Fibroblast of lung (primary cell): ENCODE results near the gene TRAPPC8. TPM values are rescaled to one million over a fixed set of nuclear protein-coding genes. Genes with fewer than 3 reads are reported as not detected.

Experiments used
- DNase-seq, 2 donors: peaks; one replicate each; pipeline versions ENCODE4 v3.0.0 to v3.0.0-alpha.2; 2010; ENCODE audit warnings: low read depth in 2 of 2
- H2AFZ ChIP-seq: 2 replicates; pipeline ENCODE4 v1.5.1; 2012; ENCODE audit warnings: low read length, control low read depth, inconsistent platforms
- H3K27ac ChIP-seq: 2 replicates; pipeline ENCODE4 v1.5.1; 2011; ENCODE audit warnings: low read length, control low read depth; ENCODE audit not compliant: insufficient read depth
- H3K27me3 ChIP-seq: 2 replicates; pipeline ENCODE4 v1.5.1; 2011; ENCODE audit warnings: mild to moderate bottlenecking, low read length; ENCODE audit not compliant: control insufficient read depth, insufficient read depth
- H3K36me3 ChIP-seq: 2 replicates; pipeline ENCODE4 v1.5.1; 2011; ENCODE audit warnings: low read length; ENCODE audit not compliant: control insufficient read depth, insufficient read depth
- H3K4me1 ChIP-seq: 2 replicates; pipeline ENCODE4 v1.5.1; 2011; ENCODE audit warnings: low read length; ENCODE audit not compliant: control insufficient read depth, insufficient read depth; ENCODE audit errors: extremely low read depth
- H3K4me2 ChIP-seq: 2 replicates; pipeline ENCODE4 v1.5.1; 2011; ENCODE audit warnings: low read length, control low read depth; ENCODE audit not compliant: insufficient read depth; ENCODE audit errors: extremely low read depth
- H3K4me3 ChIP-seq, 4 experiments: fragments of 200-600 bp in 1 of 4; sonication (generic) in 1 of 4; replicated peaks in 1 of 4; 2 replicates each; pipeline ENCODE4 v1.5.1; 2011 to 2016; ENCODE audit warnings: low read length in 4 of 4, low read depth in 3 of 4, mild to moderate bottlenecking in 3 of 4, control low read depth in 2 of 4, inconsistent platforms in 1 of 4, mixed read lengths in 1 of 4; ENCODE audit not compliant: insufficient read depth in 1 of 4; ENCODE audit errors: control extremely low read depth in 1 of 4
- H3K79me2 ChIP-seq: 2 replicates; pipeline ENCODE4 v1.5.1; 2012; ENCODE audit warnings: mild to moderate bottlenecking, low read length, inconsistent platforms; ENCODE audit not compliant: control insufficient read depth, insufficient read depth
- H3K9ac ChIP-seq: 2 replicates; pipeline ENCODE4 v1.5.1; 2011; ENCODE audit warnings: mild to moderate bottlenecking, low read length, control low read depth; ENCODE audit not compliant: insufficient read depth
- H3K9me3 ChIP-seq: 2 replicates; pipeline ENCODE4 v1.5.1; 2012; ENCODE audit warnings: low read depth, low read length; ENCODE audit not compliant: control insufficient read depth, insufficient read depth
- H4K20me1 ChIP-seq: 2 replicates; pipeline ENCODE4 v1.5.1; 2011; ENCODE audit warnings: low read length; ENCODE audit not compliant: control insufficient read depth, insufficient read depth; ENCODE audit errors: extremely low read depth
- EZH2 ChIP-seq: IDR thresholded peaks from 2 replicates; pipeline ENCODE4 v1.5.1; 2012; ENCODE audit warnings: low read length, control low read depth, mild to moderate bottlenecking; ENCODE audit errors: missing control alignments
- polyA plus RNA-seq, 2 donors: library from polyadenylated mRNA; depleted of rRNA in 1 of 2; stranded (reverse) in 1 of 2; unstranded in 1 of 2; fragments of >200 nt; gene quantifications; 2 replicates each; pipeline ENCODE4 v1.2.1, GENCODE V29; 2011 to 2012; ENCODE audit warnings: missing spikeins in 1 of 2
- total RNA-seq: library from RNA; depleted of rRNA; stranded (reverse); fragments of >200 nt; gene quantifications from 2 replicates; pipeline ENCODE4 v1.2.1, GENCODE V29; 2014
- TF ChIP-seq, protein P1 (sequence below), 2 donors: IDR thresholded peaks in 1 of 2; conservative IDR thresholded peaks in 1 of 2; 1 replicate in 1 of 2; 2 replicates in 1 of 2; pipeline ENCODE4 v1.5.1; 2011 to 2012; ENCODE audit warnings: low read length in 2 of 2, control low read depth in 1 of 2, inconsistent platforms in 1 of 2, low read depth in 1 of 2, mild to moderate bottlenecking in 1 of 2

Gene TRAPPC8
- total and polyA plus RNA-seq, 2 donors (not counting 1 experiment from before 2014, with no cell fraction given), result 53.4 to 64.2 TPM

DNA sequence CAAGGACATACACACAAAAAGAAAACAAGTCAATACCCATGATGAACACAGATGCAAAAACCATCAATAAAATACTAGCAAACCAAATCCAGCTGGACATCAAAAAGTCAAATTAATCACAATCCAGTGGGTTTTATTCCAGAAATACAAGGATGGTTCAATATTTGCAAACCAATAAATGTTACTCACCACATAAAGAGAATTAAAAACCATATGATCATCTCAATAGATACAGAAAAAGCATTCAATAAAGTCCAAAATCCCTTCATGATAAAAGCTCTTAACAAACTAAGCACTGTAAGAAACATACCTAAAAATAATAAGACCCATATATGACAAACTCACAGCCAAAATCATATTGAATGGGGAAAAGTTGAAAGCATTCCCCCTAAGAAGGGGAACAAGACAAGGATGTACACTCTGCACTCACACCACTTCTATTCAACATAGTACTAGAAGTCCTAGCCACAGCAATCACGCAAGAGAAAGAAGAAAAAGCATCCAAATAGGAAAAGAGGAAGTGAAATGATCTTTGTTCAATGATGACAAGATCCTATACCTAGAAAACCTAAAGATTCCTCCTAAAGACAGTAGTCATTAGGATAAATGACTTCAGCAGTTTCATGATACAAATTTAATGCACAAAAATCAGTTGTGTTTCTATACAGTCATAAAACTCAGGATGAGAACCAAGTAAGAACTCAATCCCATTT, 62.6 kb downstream of the TRAPPC8 start:
- Histone ChIP-seq H3K4me2 (no peak overlapping the region), H2AFZ (no peak overlapping the region), H3K9ac (no peak overlapping the region), H3K27ac (no peak overlapping the region), H3K27me3 (no peaks in the 10 kb centered on the region), H3K36me3 (no peaks in the 10 kb centered on the region), H3K4me1 (no peaks in the 10 kb centered on the region), H3K4me3 (no peak overlapping the region), H3K79me2 (no peaks in the 10 kb centered on the region), H3K9me3 (no peaks in the 10 kb centered on the region), H4K20me1 (no peaks in the 10 kb centered on the region)
- TF ChIP-seq, protein P1, sequence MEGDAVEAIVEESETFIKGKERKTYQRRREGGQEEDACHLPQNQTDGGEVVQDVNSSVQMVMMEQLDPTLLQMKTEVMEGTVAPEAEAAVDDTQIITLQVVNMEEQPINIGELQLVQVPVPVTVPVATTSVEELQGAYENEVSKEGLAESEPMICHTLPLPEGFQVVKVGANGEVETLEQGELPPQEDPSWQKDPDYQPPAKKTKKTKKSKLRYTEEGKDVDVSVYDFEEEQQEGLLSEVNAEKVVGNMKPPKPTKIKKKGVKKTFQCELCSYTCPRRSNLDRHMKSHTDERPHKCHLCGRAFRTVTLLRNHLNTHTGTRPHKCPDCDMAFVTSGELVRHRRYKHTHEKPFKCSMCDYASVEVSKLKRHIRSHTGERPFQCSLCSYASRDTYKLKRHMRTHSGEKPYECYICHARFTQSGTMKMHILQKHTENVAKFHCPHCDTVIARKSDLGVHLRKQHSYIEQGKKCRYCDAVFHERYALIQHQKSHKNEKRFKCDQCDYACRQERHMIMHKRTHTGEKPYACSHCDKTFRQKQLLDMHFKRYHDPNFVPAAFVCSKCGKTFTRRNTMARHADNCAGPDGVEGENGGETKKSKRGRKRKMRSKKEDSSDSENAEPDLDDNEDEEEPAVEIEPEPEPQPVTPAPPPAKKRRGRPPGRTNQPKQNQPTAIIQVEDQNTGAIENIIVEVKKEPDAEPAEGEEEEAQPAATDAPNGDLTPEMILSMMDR (conservative IDR thresholded peaks at IDR 0.05 in 1 of 2, IDR thresholded peaks at IDR 0.05 in 1 of 2; ENCODE audit: low read depth in 1 of 2, low read length in 2 of 2), result no peak
- no peak for TF ChIP-seq EZH2
- no peak for DNase-seq

DNA sequence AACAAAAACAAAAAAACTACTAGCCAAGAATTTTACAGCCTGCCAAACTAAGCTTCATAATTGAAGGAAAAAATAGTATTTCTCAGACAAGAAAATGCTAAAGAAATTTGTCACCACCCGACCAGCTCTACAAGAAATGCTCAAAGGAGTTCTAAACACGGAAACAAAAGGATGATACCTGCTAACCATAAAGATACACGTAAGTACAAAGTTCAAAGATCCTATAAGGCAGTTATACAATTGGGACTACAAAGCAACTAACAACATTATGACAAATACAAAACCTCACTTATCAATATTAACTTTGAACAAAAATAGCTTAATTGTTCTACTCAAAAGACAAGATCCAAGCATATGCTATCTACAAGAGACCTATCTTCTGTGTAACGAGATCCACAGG, 64.6 kb downstream of the TRAPPC8 start:
- H3K9ac ChIP-seq, result no peak overlapping the region
- H3K4me2 ChIP-seq, result no peak overlapping the region
- no peak overlapping the region for H3K4me3 ChIP-seq
- H3K79me2 ChIP-seq, result no peaks in the 10 kb centered on the region
- no peak overlapping the region for H2AFZ ChIP-seq
- no peaks in the 10 kb centered on the region for H3K36me3 ChIP-seq
- no peaks in the 10 kb centered on the region for H3K27me3 ChIP-seq
- H4K20me1 ChIP-seq, result no peaks in the 10 kb centered on the region
- H3K9me3 ChIP-seq, result no peaks in the 10 kb centered on the region
- H3K27ac ChIP-seq, result no peak overlapping the region
- TF ChIP-seq EZH2, result no peak
- TF ChIP-seq, protein P1 (conservative IDR thresholded peaks at IDR 0.05 in 1 of 2, IDR thresholded peaks at IDR 0.05 in 1 of 2; ENCODE audit: low read depth in 1 of 2, low read length in 2 of 2), result no peak
- no peaks in the 10 kb centered on the region for H3K4me1 ChIP-seq
- DNase-seq, result no peak

DNA sequence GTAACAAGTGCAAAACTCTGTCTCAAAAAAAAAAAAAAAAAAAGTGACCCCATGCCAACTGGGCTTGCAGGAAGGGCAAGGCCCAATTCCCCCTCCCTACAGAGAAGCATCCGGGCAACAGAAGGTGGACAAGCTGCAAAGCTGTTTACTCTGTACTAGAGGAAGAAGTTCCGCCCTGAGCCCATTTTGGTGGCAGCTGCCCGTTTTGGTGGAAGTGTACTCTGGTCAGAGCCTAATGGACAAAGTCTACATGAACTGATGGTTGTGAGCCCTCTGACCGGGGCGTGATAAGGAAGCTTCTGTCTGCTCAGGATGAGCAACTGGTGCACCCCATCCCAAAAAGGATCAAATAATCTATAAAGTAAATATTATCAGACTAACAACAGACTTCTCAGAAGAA, 65.0 kb downstream of the TRAPPC8 start:
- TF ChIP-seq, protein P1 (conservative IDR thresholded peaks at IDR 0.05 in 1 of 2, IDR thresholded peaks at IDR 0.05 in 1 of 2; ENCODE audit: low read depth in 1 of 2, low read length in 2 of 2), result no peak
- TF ChIP-seq EZH2, result no peak
- H3K9ac ChIP-seq, result no peak overlapping the region
- DNase-seq, result no peak
- H3K27ac ChIP-seq, result no peak overlapping the region
- H3K79me2 ChIP-seq, result no peaks in the 10 kb centered on the region
- no peak overlapping the region for H2AFZ ChIP-seq
- no peaks in the 10 kb centered on the region for H3K4me1 ChIP-seq
- H3K36me3 ChIP-seq, result no peaks in the 10 kb centered on the region
- no peaks in the 10 kb centered on the region for H3K27me3 ChIP-seq
- H3K4me2 ChIP-seq, result no peak overlapping the region
- no peaks in the 10 kb centered on the region for H3K9me3 ChIP-seq
- no peak overlapping the region for H3K4me3 ChIP-seq
- no peaks in the 10 kb centered on the region for H4K20me1 ChIP-seq
